Measurements from ENCODE around the gene CLCN3.
"Not testable (repeated sequence)": the region's sequence is repeated elsewhere in the genome, so short reads cannot be mapped to it uniquely, and the experiment has no call there.

CLCN3 gene

DNA sequence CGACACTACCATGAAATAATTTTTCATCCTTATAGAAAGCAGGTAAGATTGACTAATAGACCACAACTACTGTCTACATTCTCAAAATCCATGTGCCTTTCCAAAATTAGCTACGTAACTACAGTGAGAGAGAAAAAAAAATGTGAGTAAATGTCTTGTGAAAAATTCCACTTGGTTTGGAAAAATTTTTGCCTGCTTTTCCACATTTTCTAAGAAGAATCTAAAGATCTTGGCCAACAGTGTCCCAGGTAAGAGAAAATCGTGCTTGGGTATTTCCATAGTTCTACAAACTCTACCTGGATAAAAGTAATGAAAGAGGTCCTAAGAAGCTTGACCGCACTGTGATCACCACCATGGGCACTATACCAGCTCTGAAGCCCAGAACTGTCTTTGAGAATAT, 1.4 kb upstream of the CLCN3 start:
- DNase-seq: no peak

DNA sequence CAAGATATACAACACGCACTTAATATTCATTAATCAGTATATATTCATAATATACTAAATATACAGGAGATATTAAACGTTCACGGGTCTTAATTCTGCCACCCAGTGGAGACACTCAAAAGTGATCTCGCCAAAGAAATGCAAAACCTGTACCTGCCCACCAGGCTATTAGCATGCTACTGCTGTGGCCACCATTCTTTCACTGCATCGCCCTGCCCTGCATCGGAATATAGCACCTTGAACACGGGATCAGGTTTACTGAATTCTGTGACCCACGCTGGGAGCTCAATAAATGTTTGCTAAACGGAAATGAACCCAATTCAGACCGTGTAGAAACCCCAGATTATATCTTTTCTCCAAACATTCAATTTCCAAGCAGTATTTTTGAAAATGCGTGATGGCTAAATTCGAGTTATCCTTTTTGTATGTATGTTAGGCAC, 840 bp upstream of the CLCN3 start:
- peak; percentile 34 for DNase-seq

DNA sequence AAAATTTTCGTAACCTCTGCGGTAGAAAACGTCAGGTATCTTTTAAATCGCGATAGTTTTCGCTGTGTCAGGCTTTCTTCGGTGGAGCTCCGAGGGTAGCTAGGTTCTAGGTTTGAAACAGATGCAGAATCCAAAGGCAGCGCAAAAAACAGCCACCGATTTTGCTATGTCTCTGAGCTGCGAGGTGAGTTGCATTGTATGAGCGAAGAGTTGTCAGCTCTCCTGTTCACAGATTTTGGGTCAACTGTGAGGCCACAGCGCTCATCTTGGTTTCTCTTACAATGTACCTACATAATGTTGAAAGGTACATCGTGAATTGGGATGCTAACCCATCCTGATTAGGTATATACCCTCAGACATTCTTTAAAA, 486 bp downstream of the CLCN3 start:
- no peak for DNase-seq

DNA sequence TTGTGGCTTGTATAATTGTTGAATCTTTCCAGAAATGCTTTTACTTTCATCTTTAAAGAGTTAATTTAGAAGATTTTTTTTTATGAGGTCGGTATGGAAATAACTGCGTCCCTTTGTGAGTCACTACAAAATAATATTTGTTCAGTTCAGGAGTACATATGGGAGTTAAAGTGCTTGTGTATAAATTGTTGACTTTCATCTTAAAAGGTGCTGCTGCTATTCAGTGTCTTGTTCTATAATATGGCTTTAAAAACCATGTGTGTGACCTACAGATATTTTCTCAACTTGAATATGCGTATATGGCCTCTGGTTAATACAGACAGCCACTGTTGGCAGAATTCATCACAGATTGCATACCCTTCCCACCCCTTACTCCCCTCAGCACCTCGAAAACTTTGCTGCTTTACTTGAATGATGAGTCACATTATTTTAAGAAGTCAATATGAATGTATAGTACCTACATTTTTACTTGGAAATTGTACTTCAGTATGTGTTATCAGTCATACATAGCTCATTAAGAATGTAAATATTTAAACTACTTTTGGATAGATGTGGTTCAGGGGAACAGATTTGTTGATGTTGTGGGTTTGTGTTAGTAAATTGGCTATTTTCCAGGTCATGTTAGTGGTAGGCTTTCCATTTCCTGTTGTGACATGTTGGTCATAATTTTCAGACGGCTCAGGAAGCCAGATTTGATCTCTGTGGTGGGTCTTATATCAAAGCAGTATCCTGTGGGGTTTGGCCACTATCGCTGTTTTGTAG, 1.5 kb downstream of the CLCN3 start:
- no peak for DNase-seq

DNA sequence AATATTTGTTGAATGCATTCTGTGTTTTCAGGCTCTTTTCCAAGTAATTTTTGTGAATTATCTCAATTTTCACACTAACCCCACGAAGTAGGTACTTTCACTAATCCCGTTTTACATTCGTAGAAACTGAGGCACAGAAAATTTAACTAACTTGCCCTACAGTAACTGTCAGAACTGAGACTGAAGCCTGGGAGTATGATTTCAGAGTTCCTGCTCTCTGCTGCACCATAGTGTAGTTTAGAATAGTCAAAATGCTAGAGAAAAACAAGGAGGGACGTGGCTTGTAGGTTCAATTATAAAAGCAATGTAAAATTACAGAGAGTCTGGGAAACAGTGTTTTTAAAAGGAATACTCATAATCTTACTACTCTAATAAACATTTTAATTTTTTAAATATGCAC, 2.2 kb downstream of the CLCN3 start:
- no peak for DNase-seq

DNA sequence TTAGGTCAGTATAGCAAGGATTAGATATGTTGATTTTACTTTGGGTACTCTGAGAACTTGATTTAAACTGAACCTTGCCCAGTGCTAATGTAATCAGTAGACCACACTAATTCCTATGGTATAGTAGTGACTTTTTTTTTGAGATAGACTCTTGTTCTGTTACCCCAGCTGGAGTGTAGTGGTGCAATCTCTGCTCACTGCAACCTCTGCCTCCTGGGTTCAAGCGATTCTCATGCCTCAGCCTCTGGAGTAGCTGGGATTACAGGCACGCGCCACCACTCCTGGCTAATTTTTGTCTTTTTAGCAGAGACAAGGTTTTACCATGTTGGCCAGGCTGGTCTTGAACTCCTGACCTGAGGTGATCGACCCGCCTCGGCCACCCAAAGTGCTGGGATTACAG, 3.6 kb downstream of the CLCN3 start:
- not testable (repeated sequence) for DNase-seq

DNA sequence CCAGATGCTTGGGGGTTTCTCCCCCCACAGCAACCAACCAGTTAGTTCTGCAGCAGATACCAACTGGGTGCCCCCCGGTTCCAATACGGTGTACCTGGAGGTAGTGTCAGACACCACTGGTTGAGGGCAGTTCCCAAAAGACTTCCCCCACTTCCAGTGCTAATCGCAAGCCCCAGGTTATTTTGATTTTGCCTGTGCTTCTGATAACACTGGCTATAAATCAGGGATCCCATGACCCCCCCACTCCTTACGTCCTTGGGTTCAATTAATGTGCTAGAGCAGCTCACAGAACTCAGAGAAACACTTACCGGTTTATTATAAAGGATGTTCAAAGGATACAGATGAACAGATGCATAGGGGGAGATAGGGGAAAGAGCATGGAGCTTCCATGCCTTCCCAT, 5.5 kb downstream of the CLCN3 start:
- no peak for DNase-seq

DNA sequence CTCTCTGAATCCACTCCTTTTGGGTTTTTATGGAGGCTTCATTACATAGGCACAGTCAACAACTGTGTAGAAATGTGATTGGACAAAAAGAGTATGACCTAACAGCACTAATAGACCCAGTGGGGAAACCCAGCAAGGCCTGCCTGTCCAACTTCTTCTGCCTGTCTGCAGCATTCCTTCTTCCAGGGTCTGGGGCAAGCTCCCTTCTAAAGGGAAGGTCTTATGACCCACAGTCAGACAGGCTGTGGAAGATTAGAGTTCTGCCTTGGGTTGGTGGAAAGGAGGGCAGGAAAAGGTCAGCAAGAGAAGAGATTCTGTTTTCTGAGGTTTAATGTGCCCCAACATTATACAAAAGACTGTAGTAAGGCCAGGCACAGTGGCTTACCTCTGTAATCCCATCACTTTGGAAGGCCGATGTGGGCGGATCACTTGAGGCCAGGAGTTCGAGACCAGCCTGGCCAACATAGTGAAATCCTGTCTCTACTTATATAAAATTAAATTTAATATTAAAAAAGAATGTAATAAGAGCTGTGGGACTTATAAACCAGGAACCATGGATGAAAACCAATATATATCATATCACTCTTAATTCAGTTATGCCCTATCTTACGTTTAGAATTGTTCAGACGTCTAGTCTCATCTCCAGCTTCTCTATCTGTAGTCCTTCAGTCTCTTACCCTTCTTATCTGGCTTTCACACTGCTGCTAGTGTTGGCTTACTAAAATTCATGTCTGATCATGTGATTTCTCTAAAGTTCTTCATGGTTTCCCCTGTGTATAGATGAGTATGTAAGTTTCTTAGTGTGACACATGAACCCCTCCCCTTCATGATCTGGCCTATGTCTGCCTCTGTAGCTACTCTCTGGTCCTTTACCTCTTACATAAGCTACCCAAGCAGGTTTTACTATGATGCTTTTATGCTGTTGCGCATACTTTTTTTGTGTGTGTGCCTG, 6.2 kb downstream of the CLCN3 start:
- no peak for DNase-seq

DNA sequence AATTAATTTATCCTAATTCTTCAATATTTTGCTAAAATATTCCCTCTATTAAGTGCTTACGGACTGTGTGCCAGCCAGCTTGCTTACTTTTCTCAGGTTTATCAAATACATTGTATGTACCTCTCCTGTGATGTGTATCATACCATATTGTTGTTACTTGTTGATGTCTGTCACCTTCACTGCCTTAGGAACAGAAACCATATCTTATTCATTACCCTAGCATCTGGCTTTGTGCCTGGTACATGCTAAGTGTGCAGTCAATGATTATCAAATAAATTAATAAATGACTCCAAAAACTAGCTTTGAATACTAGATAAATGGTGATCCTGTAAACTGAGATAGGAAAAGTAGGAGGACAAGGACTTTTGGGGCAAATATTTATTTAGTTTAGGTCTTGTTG, 6.9 kb downstream of the CLCN3 start:
- no peak for DNase-seq

DNA sequence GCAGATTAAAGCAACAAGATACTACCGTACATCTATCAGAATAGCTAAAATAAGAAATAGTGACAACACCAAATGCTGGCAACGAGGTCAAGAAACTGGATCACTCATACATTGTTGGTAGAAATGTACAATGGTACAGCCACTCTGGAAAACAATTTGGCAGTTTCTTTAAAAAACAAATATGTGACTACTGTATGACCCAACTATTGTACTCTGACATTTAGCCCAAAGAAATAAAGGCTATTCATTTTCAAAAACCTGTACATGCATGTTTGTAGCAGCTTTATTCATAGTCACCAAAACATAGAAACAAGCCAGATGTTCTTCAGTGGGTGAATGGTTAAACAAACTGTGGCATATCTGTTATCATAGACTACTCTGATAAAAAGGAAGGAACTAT, 8.2 kb downstream of the CLCN3 start:
- DNase-seq: no peak

DNA sequence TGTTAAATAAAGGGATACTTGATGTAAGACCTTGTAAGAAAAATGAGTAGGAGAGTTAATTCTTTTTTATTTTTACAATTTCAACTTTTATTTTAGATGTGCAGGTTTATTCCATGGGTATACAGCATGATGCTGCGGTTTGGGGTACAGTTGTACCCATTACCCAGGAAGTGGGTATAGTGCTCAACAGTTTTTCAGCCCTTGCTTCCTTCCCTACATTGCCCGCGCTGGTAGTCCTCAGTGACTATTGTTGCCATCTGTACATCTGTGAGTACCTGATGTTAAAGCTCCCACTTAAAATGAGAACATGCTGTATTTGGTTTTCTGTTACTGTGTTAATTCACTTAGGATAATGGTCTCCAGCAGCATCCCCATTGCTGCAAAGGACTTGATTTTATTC, 9.7 kb downstream of the CLCN3 start:
- no peak for DNase-seq

DNA sequence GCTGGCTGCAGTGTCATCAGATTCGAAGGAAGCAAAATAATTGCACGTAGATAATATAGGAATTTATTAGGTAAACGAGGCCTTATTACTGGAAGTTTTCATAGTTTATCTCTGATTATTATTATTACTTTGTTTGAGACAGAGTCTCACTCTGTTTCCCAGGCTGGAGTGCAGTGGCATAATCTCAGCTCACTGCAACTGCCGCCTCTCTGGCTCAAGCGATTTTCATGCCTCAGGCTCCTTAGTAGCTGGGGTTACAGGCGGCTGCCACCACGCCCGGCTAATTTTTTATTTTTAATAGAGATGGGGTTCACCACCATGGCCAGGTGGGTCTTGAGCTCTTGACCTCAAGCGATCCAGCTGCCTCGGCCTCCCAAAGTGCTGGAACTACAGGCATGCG, 12.5 kb downstream of the CLCN3 start:
- no peak for DNase-seq

DNA sequence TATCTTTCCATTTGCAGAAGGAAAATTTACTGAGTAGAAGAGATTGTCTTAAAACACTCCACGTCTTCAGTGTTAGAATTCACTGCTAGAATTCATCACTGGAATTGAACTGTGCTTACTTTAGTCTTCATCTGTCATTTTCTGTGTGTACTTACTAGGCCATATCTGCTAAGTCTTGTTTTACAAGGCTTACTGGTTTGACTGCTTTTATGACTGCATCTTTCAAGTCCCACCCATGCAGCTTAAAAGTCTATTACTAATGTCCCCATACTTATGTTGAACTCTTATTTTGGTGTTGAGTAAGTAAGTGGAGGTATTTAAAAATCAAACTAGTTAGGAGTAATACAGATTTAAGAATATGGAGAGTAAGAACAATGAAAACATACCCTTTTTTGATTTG, 14.6 kb downstream of the CLCN3 start:
- DNase-seq: no peak

DNA sequence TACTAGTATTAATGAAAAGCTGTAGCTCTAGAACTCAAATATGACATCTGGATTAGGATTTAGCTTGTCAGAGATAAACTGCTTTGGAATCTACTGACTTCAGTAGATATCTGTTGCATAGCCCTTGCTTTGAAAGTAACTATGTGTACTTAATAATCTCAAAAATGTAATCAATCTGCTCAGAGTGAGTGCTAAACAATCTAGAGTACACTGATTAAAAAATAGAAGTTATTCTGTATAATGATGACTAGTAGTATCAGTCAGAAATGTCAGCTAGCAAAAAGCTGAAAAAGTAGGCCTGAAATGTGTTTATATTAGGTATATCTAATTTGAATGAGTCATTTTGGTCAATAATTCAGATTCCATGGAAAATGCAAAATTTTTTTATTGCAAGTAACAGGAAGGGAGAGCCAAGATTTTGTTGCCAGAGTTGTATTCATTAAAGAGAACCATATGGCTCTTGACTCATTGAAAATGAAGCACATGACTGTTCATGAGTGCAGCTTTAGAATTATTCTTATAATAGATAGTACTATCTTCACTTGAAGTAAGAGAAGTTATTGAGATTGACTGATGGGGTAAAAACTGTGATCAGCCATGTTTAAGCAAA, 20.0 kb downstream of the CLCN3 start:
- DNase-seq: no peak

DNA sequence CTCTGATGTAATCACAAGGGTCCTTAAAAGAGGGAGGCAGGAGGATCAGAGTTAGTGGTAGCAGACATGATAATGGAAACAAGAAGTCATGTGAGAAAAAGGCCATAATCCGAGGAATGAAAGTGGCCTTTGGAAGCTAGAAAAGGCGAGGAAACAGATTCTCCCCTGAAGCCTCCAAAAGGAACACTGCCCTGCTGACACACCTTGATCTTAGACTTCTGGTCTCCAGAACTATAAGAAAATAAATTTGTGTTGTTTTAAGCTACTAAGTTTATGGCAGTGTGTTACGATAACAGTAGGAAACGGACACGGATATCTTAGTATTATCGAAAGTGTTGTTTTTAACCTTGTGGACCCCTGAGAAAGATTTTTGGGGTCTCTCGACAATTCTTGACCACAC, 24.4 kb downstream of the CLCN3 start:
- no peak for DNase-seq

DNA sequence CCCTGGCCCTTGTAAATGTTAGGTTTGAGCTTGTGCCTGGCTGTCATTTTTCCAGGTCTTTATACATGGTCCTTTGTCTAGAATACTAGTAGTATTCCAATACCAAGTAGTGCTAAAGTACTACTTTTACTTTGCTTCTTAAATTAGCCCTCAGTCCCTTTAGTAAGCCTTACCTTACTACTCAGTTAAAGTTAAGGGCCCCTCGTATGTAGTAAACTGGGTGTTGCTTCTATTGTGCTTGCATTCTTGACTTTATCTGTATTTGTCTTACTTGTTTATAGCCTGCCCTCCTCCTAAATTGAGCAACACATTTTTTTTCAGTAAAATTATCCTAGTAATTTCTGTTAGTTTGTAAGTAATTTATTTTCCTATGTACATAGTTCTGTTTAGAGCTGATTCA, 25.2 kb downstream of the CLCN3 start:
- no peak for DNase-seq

DNA sequence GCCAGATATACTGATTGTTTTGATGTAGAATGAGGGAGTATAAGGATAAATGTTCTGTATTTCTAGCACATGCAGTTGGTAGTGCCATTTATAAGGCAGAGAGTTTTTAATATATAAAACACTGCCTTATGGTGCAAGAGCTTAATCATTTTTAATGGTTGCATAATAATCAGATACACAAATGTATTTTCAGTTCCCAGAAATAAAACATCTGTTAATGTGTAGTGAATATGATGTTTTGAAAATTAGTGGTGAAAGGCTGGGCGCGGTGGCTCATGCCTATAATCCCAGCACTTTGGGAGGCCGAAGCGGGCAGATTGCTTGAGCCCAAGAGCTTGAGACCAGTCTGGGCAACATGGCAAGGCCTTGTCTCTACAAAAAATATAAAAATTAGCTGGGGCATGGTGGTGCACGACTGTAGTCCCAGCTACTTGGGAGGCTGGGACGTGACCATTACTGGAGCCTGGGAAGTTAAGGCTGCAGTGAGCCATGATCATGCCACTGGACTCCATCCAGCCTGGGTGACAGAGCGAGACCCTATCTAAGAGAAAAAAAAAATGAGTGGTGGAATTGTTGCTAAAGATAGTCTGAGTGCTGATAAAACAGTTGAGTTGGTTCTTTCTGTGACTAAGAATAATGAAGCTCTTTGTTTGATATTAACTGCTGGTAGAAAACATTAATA, 29.3 kb downstream of the CLCN3 start:
- no peak for DNase-seq

DNA sequence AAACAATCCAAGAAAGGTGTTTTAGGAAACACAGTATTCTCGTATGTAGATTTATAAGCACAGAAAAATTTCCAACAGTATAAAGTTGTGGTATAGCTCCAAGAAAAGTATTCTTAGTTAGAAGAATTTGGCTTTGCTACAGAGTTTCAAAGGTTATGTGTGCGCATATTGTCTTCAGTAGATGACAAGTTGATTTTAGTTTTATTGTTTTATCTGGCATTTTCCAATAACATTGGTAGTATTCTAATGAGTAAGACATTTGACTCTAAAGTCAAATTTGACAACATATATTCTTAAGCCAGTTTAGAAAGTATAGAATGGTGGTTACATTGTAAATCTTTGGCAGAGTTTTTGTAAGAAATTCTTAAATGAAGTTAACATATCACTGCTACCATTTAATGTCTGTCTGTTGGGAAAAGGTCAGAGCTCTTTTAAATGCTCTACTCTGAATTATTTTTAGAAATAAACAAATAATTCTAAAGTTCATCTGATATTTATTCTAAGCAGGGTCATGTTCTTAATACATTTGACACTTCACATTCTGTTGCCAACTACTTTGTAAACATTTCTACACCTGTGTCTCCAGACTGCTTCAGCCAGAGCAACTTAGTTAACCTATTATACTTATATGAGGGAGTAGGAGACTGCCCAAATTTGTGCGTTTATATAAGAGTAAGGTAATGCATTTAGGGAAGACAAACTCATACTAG, 30.0 kb downstream of the CLCN3 start:
- no peak for DNase-seq

DNA sequence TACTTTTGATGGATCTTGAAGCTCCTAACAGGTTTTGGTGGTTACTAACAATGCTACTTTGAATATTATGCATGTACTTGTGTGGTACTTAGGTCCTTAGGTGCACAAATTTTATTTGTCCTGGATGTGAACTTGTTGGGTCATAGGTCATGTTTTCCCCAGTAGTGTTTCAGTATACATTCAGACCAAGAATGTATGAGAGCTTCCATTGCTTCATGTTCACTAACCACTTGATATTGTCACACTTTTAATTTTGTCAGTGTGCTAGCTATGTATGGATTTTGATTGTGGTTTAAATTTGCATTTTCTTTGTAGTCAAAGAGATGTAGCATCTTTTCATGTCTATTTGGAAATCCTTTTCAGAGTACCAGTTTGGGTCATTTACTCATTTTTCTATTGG, 32.2 kb downstream of the CLCN3 start:
- DNase-seq: no peak

DNA sequence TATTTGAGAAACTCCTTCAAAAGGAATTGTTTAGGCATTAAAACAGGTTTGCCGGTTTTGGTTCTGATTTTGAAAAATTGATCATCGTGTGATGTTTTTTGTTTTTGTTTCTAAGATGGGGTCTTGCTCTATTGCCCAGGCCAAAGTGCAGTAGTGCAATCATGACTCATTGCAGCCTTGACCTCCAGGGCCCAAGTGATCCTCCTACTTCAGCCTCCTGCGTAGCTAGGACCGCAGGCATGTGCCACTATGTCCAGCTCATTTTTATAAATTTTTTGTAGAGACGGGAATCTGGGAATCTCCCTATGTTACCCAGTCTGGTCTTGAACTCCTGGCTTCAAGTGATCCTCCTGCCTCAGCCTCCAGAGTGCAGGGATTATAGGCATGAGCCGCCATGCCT, 35.0 kb downstream of the CLCN3 start:
- no peak for DNase-seq

DNA sequence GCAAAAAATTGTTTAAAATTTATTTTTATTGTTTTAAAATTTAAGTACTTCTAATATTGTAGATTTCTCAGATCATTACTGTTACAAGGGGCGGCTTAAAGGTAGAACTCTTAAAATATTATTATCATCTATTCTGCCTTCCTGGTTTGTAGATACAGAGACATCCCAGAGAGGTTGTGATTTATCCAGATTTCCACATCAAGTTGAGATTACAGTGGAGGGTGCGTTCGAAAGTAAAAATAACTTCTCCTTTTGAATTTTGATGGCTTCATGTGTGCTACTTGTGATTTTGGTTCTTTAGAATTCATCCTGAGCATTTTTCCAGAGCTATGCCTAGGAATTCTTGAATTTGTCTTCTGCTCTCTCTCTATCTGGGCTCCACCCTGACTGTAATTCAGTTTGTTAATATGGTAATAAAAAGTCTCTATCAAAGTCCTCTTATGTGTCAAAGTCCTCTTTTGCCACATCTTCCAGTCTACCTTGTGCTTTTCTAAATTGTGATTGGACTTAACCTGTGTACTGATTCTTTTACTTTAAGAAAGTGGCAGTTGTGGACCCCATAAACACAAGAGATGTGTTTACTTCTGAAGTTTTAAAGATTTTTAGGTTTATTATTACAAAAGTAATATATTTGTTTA, 37.2 kb downstream of the CLCN3 start:
- DNase-seq: no peak

DNA sequence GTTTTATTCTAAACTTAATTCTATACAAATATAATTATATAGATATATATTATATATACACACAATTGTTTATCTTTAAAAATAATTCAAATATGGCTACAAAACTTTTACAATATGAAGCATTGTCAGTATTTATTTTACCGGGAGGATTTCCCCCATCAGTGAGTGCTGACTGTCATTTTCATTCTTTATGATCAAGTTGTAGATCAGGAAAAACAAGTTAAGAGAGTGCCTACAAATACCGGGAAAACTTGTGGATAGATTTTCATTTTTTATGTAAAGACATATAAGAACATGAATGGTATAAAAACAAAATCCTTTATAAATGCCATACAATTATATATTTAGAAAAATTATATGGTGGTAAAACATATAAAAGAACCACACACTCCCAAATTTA, 37.8 kb downstream of the CLCN3 start:
- no peak for DNase-seq
